Neural progenitor cell (in vitro differentiated cells): ENCODE data around the gene MYO5A. TPM values are rescaled to one million over a fixed set of nuclear protein-coding genes. Genes with fewer than 3 reads are reported as not detected.
"Not testable (repeated sequence)": the region's sequence is repeated elsewhere in the genome, so short reads cannot be mapped to it uniquely, and the experiment has no call there.

Experiments used
- DNase-seq: peaks from one replicate; pipeline ENCODE4 v3.0.0-alpha.2; 2016; ENCODE audit warnings: low spot score
- H2AFZ ChIP-seq: fragments of 200-600 bp; sonication (generic); replicated peaks from 2 replicates; pipeline ENCODE4 v1.6.1; 2016; ENCODE audit warnings: antibody characterized with exemption
- H3F3A ChIP-seq: fragments of 200-600 bp; sonication (generic); 2 replicates; pipeline ENCODE4 v1.6.1; 2016; ENCODE audit warnings: antibody characterized with exemption, low read depth
- H3K27ac ChIP-seq: fragments of 200-600 bp; sonication (generic); 2 replicates; pipeline ENCODE4 v1.5.1; 2016; ENCODE audit warnings: mild to moderate bottlenecking
- H3K27me3 ChIP-seq: fragments of 200-600 bp; sonication (generic); 2 replicates; pipeline ENCODE4 v1.6.1; 2016; ENCODE audit warnings: mild to moderate bottlenecking, moderate library complexity
- H3K36me3 ChIP-seq: fragments of 200-600 bp; sonication (generic); 2 replicates; pipeline ENCODE4 v1.5.1; 2016
- H3K4me1 ChIP-seq: fragments of 200-600 bp; sonication (generic); 2 replicates; pipeline ENCODE4 v1.6.1; 2016; ENCODE audit warnings: mixed run types
- H3K4me2 ChIP-seq: fragments of 200-600 bp; sonication (generic); 2 replicates; pipeline ENCODE4 v1.6.1; 2016
- H3K4me3 ChIP-seq: fragments of 200-600 bp; sonication (generic); 2 replicates; pipeline ENCODE4 v1.5.1; 2016
- H3K79me2 ChIP-seq: fragments of 200-600 bp; sonication (generic); 2 replicates; pipeline ENCODE4 v1.6.1; 2016; ENCODE audit warnings: low read depth
- H3K9ac ChIP-seq: fragments of 200-600 bp; sonication (generic); 2 replicates; pipeline ENCODE4 v1.6.1; 2016
- H3K9me3 ChIP-seq: fragments of 200-600 bp; sonication (generic); 2 replicates; pipeline ENCODE4 v1.5.1; 2016; ENCODE audit warnings: low read depth
- H4K20me1 ChIP-seq: fragments of 200-600 bp; sonication (generic); 2 replicates; pipeline ENCODE4 v1.6.1; 2016; ENCODE audit warnings: low read depth
- H3K27ac Mint-ChIP-seq: 3 replicates; pipeline ENCODE4 v1.8.0; 2021; ENCODE audit warnings: mixed read lengths
- H3K27me3 Mint-ChIP-seq: 2 replicates; pipeline ENCODE4 v1.8.0; 2022; ENCODE audit warnings: low read depth, mild to moderate bottlenecking, inconsistent platforms, moderate library complexity, mixed read lengths; ENCODE audit not compliant: insufficient read depth
- H3K36me3 Mint-ChIP-seq: 3 replicates; pipeline ENCODE4 v1.8.0; 2021; ENCODE audit warnings: mixed read lengths
- H3K4me1 Mint-ChIP-seq: 3 replicates; pipeline ENCODE4 v1.8.0; 2021; ENCODE audit warnings: mixed read lengths
- H3K4me3 Mint-ChIP-seq: 3 replicates; pipeline ENCODE4 v1.8.0; 2021; ENCODE audit warnings: mild to moderate bottlenecking, moderate library complexity, mixed read lengths
- H3K9me3 Mint-ChIP-seq: 3 replicates; pipeline ENCODE4 v1.8.0; 2020; ENCODE audit warnings: mixed read lengths
- EZH2 ChIP-seq: fragments of 200-600 bp; sonication (generic); IDR thresholded peaks from 2 replicates; pipeline ENCODE4 v1.6.1; 2017; ENCODE audit warnings: antibody characterized with exemption, mild to moderate bottlenecking, moderate library complexity
- EZH2phosphoT487 ChIP-seq: fragments of 200-600 bp; sonication (generic); IDR thresholded peaks from 2 replicates; pipeline ENCODE4 v1.6.1; 2017; ENCODE audit warnings: antibody characterized with exemption
- total RNA-seq: library from RNA; depleted of rRNA; stranded (reverse); fragments of >200 nt; gene quantifications from 2 replicates; pipeline ENCODE4 v1.2.3, GENCODE V29; 2015; ENCODE audit warnings: low replicate concordance
- TF ChIP-seq, protein P1 (sequence below): fragments of 200-600 bp; sonication (generic); IDR thresholded peaks from 2 replicates; pipeline ENCODE4 v1.5.1; 2017; ENCODE audit warnings: antibody characterized with exemption, mild to moderate bottlenecking

The MYO5A gene
- total RNA-seq, 1 donor from 2014 or later, result 34.3 TPM

DNA sequence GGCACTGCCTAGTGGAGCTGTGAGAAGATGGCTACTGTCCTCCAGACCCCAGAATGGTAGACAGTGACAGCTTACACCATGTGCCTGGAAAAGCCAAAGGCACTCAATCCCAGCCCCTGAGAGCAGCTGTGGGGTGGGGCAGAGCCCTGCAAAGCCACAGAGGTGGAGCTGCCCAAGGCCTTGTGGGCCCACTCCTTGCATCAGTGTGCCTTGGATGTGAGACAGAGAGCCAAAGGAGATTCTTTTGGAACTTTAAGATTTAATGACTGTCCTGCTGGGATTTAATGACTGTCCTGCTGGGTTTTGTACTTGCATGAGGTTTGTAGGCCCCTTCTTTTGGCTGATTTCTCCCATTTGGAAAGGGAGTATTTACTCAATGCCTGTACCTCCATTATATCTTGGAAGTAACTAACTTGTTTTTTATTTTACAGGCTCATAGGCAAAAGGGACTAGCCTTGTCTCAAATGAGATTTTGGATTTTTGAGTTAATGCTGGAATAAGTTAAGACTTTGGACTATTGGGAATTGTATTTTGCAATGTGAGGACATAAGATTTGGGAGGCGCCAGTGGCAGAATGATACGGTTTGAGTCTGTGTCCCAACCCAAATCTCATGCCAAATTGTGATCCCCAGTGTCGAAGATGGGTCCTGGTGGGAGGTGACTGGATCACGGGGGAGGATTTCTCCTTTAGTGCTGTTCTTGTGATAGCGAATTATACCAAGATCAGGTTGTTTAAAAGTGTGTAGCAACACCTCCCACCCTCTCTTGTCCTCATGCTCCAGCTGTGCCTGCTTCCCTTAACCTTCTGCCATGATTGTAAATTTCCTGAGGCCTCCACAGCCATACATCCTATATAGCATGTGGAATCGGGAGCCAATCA is 80.4 kb downstream of the MYO5A start:
- Histone ChIP-seq H3K27me3 (no peaks in the 10 kb centered on the region), H3K4me2 (no peak overlapping the region), H3F3A (no peaks in the 10 kb centered on the region), H3K36me3 (no peaks in the 10 kb centered on the region), H3K4me3 (no peak overlapping the region), H4K20me1 (no peaks in the 10 kb centered on the region), H3K4me1 (peaks cover 5% of the 10 kb centered on the region), H3K9me3 (no peaks in the 10 kb centered on the region), H3K9ac (no peak overlapping the region), H3K27ac (no peak overlapping the region), H3K79me2 (peaks cover 5% of the 10 kb centered on the region), H2AFZ (no peak overlapping the region)
- Mint-ChIP-seq H3K27me3 (no peaks in the 10 kb centered on the region), H3K36me3 (peaks cover 9% of the 10 kb centered on the region), H3K27ac (no peak overlapping the region), H3K4me3 (no peak overlapping the region), H3K4me1 (no peaks in the 10 kb centered on the region), H3K9me3 (peaks cover 16% of the 10 kb centered on the region)
- TF ChIP-seq EZH2phosphoT487, result no peak
- TF ChIP-seq, protein P1, sequence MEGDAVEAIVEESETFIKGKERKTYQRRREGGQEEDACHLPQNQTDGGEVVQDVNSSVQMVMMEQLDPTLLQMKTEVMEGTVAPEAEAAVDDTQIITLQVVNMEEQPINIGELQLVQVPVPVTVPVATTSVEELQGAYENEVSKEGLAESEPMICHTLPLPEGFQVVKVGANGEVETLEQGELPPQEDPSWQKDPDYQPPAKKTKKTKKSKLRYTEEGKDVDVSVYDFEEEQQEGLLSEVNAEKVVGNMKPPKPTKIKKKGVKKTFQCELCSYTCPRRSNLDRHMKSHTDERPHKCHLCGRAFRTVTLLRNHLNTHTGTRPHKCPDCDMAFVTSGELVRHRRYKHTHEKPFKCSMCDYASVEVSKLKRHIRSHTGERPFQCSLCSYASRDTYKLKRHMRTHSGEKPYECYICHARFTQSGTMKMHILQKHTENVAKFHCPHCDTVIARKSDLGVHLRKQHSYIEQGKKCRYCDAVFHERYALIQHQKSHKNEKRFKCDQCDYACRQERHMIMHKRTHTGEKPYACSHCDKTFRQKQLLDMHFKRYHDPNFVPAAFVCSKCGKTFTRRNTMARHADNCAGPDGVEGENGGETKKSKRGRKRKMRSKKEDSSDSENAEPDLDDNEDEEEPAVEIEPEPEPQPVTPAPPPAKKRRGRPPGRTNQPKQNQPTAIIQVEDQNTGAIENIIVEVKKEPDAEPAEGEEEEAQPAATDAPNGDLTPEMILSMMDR, result no peak
- no peak for TF ChIP-seq EZH2
- no peak for DNase-seq

DNA sequence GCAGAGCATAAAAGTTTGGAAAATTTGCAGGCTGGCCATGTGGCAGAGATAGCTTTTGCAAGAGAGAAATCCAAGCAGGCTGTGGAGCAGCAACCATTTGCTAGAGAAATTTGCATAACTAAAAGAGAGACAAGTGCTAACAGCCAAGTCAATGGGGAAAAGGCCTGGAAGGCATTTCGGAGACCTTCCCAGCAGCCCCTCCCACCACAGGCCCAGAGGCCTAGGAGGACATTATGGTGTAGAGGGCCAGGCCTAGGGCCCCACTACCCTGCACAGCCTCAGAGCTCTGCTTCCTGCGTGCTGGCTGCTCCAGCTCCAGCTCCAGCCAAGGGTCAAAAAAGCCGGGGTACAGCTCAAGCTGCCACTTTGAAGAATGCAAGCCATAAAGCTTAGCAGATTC is 82.7 kb downstream of the MYO5A start:
- Histone ChIP-seq H3K79me2 (peaks cover 5% of the 10 kb centered on the region), H3K9me3 (no peaks in the 10 kb centered on the region), H3K36me3 (no peaks in the 10 kb centered on the region), H3K27ac (no peak overlapping the region), H3F3A (no peaks in the 10 kb centered on the region), H3K4me3 (no peak overlapping the region), H4K20me1 (no peaks in the 10 kb centered on the region), H3K9ac (no peak overlapping the region), H3K27me3 (no peaks in the 10 kb centered on the region), H3K4me1 (peaks cover 5% of the 10 kb centered on the region), H3K4me2 (no peak overlapping the region), H2AFZ (no peak overlapping the region)
- H3K27me3 Mint-ChIP-seq, result no peaks in the 10 kb centered on the region
- peaks cover 9% of the 10 kb centered on the region for H3K36me3 Mint-ChIP-seq
- H3K9me3 Mint-ChIP-seq, result peaks cover 8% of the 10 kb centered on the region
- DNase-seq, result no peak
- no peak overlapping the region for H3K4me3 Mint-ChIP-seq
- no peaks in the 10 kb centered on the region for H3K4me1 Mint-ChIP-seq
- no peak overlapping the region for H3K27ac Mint-ChIP-seq
- TF ChIP-seq EZH2phosphoT487 (no peak), EZH2 (no peak)
- TF ChIP-seq, protein P1, result no peak

DNA sequence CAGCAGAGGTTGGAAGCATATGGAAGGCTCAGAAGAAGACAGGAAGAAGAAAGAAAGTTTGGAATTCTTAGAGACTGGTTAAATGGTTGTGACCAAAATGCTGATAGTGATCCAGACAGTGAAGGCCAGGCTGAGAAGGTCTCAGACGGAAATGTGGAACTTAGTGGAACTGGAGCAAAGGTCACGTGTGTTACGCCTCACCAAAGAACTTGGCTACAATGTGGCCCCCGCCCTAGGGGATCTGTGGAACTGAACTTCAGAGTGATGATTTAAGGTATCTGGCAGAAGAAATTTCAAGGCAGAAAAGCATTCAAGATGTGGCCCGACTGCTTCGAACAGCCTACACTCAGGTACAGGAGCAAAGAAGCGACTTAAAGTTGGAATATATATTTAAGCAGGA is 83.1 kb downstream of the MYO5A start:
- Mint-ChIP-seq H3K27ac (no peak overlapping the region), H3K4me3 (no peak overlapping the region), H3K9me3 (peaks cover 6% of the 10 kb centered on the region), H3K4me1 (no peaks in the 10 kb centered on the region), H3K27me3 (no peaks in the 10 kb centered on the region), H3K36me3 (peaks cover 9% of the 10 kb centered on the region)
- H3K27ac ChIP-seq, result no peak overlapping the region
- H3K9me3 ChIP-seq, result no peaks in the 10 kb centered on the region
- TF ChIP-seq EZH2phosphoT487 (no peak), EZH2 (no peak)
- TF ChIP-seq, protein P1, result no peak
- H3K79me2 ChIP-seq, result peaks cover 5% of the 10 kb centered on the region
- no peak overlapping the region for H3K4me2 ChIP-seq
- H3K27me3 ChIP-seq, result no peaks in the 10 kb centered on the region
- H3K36me3 ChIP-seq, result no peaks in the 10 kb centered on the region
- H3K9ac ChIP-seq, result no peak overlapping the region
- no peak overlapping the region for H2AFZ ChIP-seq
- DNase-seq, result no peak
- H3K4me1 ChIP-seq, result peaks cover 5% of the 10 kb centered on the region
- H3F3A ChIP-seq, result no peaks in the 10 kb centered on the region
- H3K4me3 ChIP-seq, result no peak overlapping the region
- no peaks in the 10 kb centered on the region for H4K20me1 ChIP-seq

DNA sequence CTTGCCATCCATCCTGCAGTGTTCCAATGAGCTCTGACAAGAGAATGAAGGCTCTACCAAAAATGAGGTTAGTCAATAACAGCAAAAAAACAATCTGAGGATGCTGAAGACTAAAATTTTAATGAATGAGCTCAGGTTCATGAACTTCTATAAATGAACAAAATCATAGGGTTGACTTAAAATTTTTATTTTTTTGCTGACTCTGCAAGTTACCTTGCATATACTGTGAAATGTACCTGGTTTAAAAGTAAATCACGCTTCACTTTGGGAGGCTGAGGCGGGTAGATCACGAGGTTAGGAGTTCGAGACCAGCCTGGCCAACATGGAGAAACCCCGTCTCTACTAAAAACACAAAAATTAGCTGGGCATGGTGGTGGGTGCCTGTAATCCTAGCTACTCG is 85.5 kb downstream of the MYO5A start:
- H3K27me3 ChIP-seq, H3K27ac Mint-ChIP-seq, H3F3A ChIP-seq, H3K9ac ChIP-seq, H3K79me2 ChIP-seq, DNase-seq, H3K4me3 Mint-ChIP-seq, H2AFZ ChIP-seq, H3K27me3 Mint-ChIP-seq, H3K4me2 ChIP-seq, H3K9me3 Mint-ChIP-seq, H3K36me3 ChIP-seq, H3K4me3 ChIP-seq, H3K27ac ChIP-seq, H3K9me3 ChIP-seq, H3K4me1 Mint-ChIP-seq, H3K36me3 Mint-ChIP-seq, H4K20me1 ChIP-seq: not testable (repeated sequence)
- H3K4me1 ChIP-seq, result peaks cover 10% of the 10 kb centered on the region
